ENCODE results near the gene VAMP7. TPM values are rescaled to one million over a fixed set of nuclear protein-coding genes. Genes with fewer than 3 reads are reported as not detected.

Gene VAMP7
- polyA plus RNA-seq, 1 donor from 2014 or later, result 43.4 TPM

DNA sequence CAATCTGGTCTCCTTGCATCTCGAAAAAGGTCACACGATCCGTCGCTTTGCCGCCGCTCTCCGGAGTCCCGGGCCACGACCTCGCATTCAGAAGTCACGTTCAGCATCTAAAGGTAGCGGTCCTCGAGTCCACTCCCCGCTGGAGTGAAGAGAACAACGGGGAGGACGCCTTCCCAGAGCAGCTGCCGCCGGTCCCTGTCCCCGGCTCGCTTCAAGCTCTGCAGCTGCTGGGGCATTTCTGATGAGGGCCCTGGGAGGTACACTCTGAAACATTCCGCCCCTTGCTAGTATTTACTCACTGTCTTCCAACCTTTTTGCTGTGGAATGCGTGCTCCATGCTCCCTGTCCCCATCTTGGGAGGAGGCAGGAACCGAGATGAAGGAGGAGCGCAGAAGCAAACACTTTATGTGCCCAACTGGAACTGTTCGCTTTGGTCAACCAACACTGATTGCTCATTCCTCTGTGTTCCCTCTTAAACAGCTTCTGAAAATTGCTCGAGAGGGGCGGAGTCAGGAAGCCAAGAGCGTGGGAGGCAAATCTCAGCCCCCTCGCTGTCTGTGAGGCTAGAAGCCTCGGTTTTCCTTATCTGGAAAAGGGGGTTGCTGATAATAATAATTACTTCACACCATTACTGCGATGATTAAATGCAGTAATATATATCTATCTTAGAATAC is 6.4 kb upstream of the VAMP7 start:
- no peaks in the 10 kb centered on the region for H3K79me2 ChIP-seq (replicated peaks; ENCODE audit: insufficient read depth, low read length)
- H3K36me3 ChIP-seq (ENCODE audit: insufficient read depth, low read length), result no peaks in the 10 kb centered on the region
- H3K27ac ChIP-seq (ENCODE audit: low read length), result no peak overlapping the region
- no peaks in the 10 kb centered on the region for H3F3A ChIP-seq (ENCODE audit: insufficient read depth, low read length, poor library complexity, severe bottlenecking)
- no peaks in the 10 kb centered on the region for H4K20me1 ChIP-seq (ENCODE audit: insufficient read depth)
- no peak overlapping the region for H3K4me3 ChIP-seq (ENCODE audit: low read length)
- H3K9ac ChIP-seq (ENCODE audit: low read length), result no peak overlapping the region
- H3K9me3 ChIP-seq (ENCODE audit: low read length), result peaks cover 3% of the 10 kb centered on the region
- TF ChIP-seq, protein P1, sequence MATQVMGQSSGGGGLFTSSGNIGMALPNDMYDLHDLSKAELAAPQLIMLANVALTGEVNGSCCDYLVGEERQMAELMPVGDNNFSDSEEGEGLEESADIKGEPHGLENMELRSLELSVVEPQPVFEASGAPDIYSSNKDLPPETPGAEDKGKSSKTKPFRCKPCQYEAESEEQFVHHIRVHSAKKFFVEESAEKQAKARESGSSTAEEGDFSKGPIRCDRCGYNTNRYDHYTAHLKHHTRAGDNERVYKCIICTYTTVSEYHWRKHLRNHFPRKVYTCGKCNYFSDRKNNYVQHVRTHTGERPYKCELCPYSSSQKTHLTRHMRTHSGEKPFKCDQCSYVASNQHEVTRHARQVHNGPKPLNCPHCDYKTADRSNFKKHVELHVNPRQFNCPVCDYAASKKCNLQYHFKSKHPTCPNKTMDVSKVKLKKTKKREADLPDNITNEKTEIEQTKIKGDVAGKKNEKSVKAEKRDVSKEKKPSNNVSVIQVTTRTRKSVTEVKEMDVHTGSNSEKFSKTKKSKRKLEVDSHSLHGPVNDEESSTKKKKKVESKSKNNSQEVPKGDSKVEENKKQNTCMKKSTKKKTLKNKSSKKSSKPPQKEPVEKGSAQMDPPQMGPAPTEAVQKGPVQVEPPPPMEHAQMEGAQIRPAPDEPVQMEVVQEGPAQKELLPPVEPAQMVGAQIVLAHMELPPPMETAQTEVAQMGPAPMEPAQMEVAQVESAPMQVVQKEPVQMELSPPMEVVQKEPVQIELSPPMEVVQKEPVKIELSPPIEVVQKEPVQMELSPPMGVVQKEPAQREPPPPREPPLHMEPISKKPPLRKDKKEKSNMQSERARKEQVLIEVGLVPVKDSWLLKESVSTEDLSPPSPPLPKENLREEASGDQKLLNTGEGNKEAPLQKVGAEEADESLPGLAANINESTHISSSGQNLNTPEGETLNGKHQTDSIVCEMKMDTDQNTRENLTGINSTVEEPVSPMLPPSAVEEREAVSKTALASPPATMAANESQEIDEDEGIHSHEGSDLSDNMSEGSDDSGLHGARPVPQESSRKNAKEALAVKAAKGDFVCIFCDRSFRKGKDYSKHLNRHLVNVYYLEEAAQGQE (IDR thresholded peaks at IDR 0.05; ENCODE audit: borderline replicate concordance), result no peak
- TF ChIP-seq EZH2 (IDR thresholded peaks at IDR 0.05; ENCODE audit: borderline replicate concordance, insufficient read depth, low read length, poor library complexity, severe bottlenecking) (no peak), POLR2AphosphoS5 (IDR thresholded peaks at IDR 0.05) (no peak), RAD21 (conservative IDR thresholded peaks at IDR 0.05) (no peak), EP300 (conservative IDR thresholded peaks at IDR 0.05; ENCODE audit: poor library complexity, severe bottlenecking) (no peak)
- H3K4me2 ChIP-seq (ENCODE audit: low read length), result no peak overlapping the region
- H3K27me3 ChIP-seq (ENCODE audit: insufficient read depth, low read depth, low read length), result peaks cover 6% of the 10 kb centered on the region
- no peak overlapping the region for H2AFZ ChIP-seq (ENCODE audit: low read depth, low read length)
- H3K9me2 ChIP-seq (ENCODE audit: insufficient read depth, low read length), result no peaks in the 10 kb centered on the region

DNA sequence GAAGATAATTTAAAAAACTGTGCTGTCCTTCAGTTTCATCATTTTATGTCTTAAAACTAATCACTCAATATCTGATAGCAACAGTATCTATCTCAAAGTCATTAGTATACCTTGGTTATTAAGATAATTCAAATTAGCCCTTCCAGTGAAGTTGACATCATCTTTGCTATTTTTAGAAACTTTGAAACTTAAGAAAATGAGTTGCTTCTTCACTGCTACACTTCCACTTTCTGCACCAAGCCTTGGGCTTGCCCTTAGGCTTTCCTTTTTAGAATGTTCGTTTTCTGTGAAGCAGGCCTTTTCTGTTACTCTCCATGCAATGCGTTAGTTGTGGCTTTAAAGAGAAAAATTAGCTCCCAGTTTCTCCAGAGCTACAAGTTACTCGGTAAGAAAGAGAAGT is 4.4 kb upstream of the VAMP7 start:
- peaks cover 3% of the 10 kb centered on the region for H3K9me3 ChIP-seq (ENCODE audit: low read length)
- TF ChIP-seq SMC3 (conservative IDR thresholded peaks at IDR 0.05; ENCODE audit: poor library complexity) (no peak), POLR2AphosphoS5 (IDR thresholded peaks at IDR 0.05) (no peak), EZH2 (IDR thresholded peaks at IDR 0.05; ENCODE audit: borderline replicate concordance, insufficient read depth, low read length, poor library complexity, severe bottlenecking) (no peak), EP300 (conservative IDR thresholded peaks at IDR 0.05; ENCODE audit: poor library complexity, severe bottlenecking) (no peak), RAD21 (conservative IDR thresholded peaks at IDR 0.05) (no peak), TAF1 (IDR thresholded peaks at IDR 0.05; ENCODE audit: low read depth) (no peak), MXI1 (conservative IDR thresholded peaks at IDR 0.05; ENCODE audit: poor library complexity, severe bottlenecking) (no peak)
- TF ChIP-seq, protein P2, sequence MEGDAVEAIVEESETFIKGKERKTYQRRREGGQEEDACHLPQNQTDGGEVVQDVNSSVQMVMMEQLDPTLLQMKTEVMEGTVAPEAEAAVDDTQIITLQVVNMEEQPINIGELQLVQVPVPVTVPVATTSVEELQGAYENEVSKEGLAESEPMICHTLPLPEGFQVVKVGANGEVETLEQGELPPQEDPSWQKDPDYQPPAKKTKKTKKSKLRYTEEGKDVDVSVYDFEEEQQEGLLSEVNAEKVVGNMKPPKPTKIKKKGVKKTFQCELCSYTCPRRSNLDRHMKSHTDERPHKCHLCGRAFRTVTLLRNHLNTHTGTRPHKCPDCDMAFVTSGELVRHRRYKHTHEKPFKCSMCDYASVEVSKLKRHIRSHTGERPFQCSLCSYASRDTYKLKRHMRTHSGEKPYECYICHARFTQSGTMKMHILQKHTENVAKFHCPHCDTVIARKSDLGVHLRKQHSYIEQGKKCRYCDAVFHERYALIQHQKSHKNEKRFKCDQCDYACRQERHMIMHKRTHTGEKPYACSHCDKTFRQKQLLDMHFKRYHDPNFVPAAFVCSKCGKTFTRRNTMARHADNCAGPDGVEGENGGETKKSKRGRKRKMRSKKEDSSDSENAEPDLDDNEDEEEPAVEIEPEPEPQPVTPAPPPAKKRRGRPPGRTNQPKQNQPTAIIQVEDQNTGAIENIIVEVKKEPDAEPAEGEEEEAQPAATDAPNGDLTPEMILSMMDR (IDR thresholded peaks at IDR 0.05; ENCODE audit: poor library complexity, severe bottlenecking), result no peak
- TF ChIP-seq, protein P1 (IDR thresholded peaks at IDR 0.05; ENCODE audit: borderline replicate concordance), result no peak
- H4K20me1 ChIP-seq (ENCODE audit: insufficient read depth), result no peaks in the 10 kb centered on the region
- no peaks in the 10 kb centered on the region for H3K79me2 ChIP-seq (replicated peaks; ENCODE audit: insufficient read depth, low read length)
- H3K4me3 ChIP-seq (ENCODE audit: low read length), result no peak overlapping the region
- H3K27ac ChIP-seq (ENCODE audit: low read length), result no peak overlapping the region
- no peak overlapping the region for H2AFZ ChIP-seq (ENCODE audit: low read depth, low read length)
- H3F3A ChIP-seq (ENCODE audit: insufficient read depth, low read length, poor library complexity, severe bottlenecking), result no peaks in the 10 kb centered on the region
- no peaks in the 10 kb centered on the region for H3K9me2 ChIP-seq (ENCODE audit: insufficient read depth, low read length)
- peaks cover 6% of the 10 kb centered on the region for H3K27me3 ChIP-seq (ENCODE audit: insufficient read depth, low read depth, low read length)
- H3K36me3 ChIP-seq (ENCODE audit: insufficient read depth, low read length), result no peaks in the 10 kb centered on the region
- no peak overlapping the region for H3K4me2 ChIP-seq (ENCODE audit: low read length)
- no peak overlapping the region for H3K9ac ChIP-seq (ENCODE audit: low read length)

All from neural cell (in vitro differentiated cells).